OCI-LY1 (cell line): Measurements from ENCODE around the gene TULP4.

Experiments
- H2AFZ ChIP-seq: fragments of 200-600 bp; sonication (generic), shearing (Covaris generic); 2 replicates; pipeline ENCODE4 v1.6.0; 2014; ENCODE audit warnings: antibody characterized with exemption, mild to moderate bottlenecking, low read length
- H3F3A ChIP-seq: fragments of 200-600 bp; sonication (generic), shearing (Covaris generic); 2 replicates; pipeline ENCODE4 v1.6.0; 2014; ENCODE audit warnings: mild to moderate bottlenecking, antibody characterized with exemption, low read length, moderate library complexity; ENCODE audit not compliant: insufficient read depth
- H3K27ac ChIP-seq: fragments of 200-600 bp; sonication (generic); 2 replicates; pipeline ENCODE4 v1.5.1; 2014; ENCODE audit warnings: low read length, mixed run types, mild to moderate bottlenecking, low read depth; ENCODE audit not compliant: poor library complexity, severe bottlenecking
- H3K27me3 ChIP-seq: fragments of 200-600 bp; sonication (generic); 2 replicates; pipeline ENCODE4 v1.6.0; 2014; ENCODE audit warnings: antibody characterized with exemption, mild to moderate bottlenecking, low read length, moderate library complexity; ENCODE audit not compliant: insufficient read depth
- H3K36me3 ChIP-seq: fragments of 200-600 bp; sonication (generic); 2 replicates; pipeline ENCODE4 v1.6.1; 2014; ENCODE audit warnings: mild to moderate bottlenecking, antibody characterized with exemption, low read length, moderate library complexity, mixed read lengths; ENCODE audit not compliant: insufficient read depth
- H3K4me1 ChIP-seq: fragments of 200-600 bp; sonication (generic); 2 replicates; pipeline ENCODE4 v1.5.1; 2014; ENCODE audit warnings: mild to moderate bottlenecking, low read length, moderate library complexity; ENCODE audit not compliant: insufficient read depth, severe bottlenecking
- H3K4me2 ChIP-seq: fragments of 200-600 bp; sonication (generic), shearing (Covaris generic); 2 replicates; pipeline ENCODE4 v1.6.1; 2014; ENCODE audit warnings: low read length
- H3K4me3 ChIP-seq: fragments of 200-600 bp; sonication (generic); 2 replicates; pipeline ENCODE4 v1.5.1; 2014; ENCODE audit warnings: low read length, low read depth, mild to moderate bottlenecking, mixed read lengths; ENCODE audit not compliant: poor library complexity, severe bottlenecking
- H3K79me2 ChIP-seq: fragments of 200-600 bp; shearing (Covaris generic); 2 replicates; pipeline ENCODE4 v1.6.1; 2016; ENCODE audit warnings: mixed run types, low read length, mixed read lengths; ENCODE audit not compliant: insufficient read depth
- H3K9ac ChIP-seq: fragments of 200-600 bp; sonication (generic), shearing (Covaris generic); 2 replicates; pipeline ENCODE4 v1.6.1; 2014; ENCODE audit warnings: mild to moderate bottlenecking, low read length, mixed read lengths
- H3K9me2 ChIP-seq: fragments of 200-600 bp; sonication (generic), shearing (Covaris generic); 2 replicates; pipeline ENCODE4 v1.6.1; 2014; ENCODE audit warnings: low read depth, mild to moderate bottlenecking, low read length, mixed read lengths
- H3K9me3 ChIP-seq: fragments of 200-600 bp; shearing (Covaris generic); 2 replicates; pipeline ENCODE4 v1.6.1; 2014; ENCODE audit warnings: low read length, mixed read lengths
- H4K20me1 ChIP-seq: fragments of 200-600 bp; sonication (generic), shearing (Covaris generic); 2 replicates; pipeline ENCODE4 v1.6.0; 2016; ENCODE audit warnings: mild to moderate bottlenecking, low read length; ENCODE audit not compliant: insufficient read depth
- CTCF ChIP-seq: fragments of 200-600 bp; sonication (generic), shearing (Covaris generic); IDR thresholded peaks from 2 replicates; pipeline ENCODE4 v1.5.1; 2017; ENCODE audit warnings: mild to moderate bottlenecking, antibody characterized with exemption, low read length, moderate library complexity, mixed read lengths
- EZH2 ChIP-seq: fragments of 200-600 bp; sonication (generic), shearing (Covaris generic); IDR thresholded peaks from 2 replicates; pipeline ENCODE4 v1.8.0; 2017; ENCODE audit warnings: borderline replicate concordance, mixed run types, mild to moderate bottlenecking, antibody characterized with exemption, low read length, moderate library complexity, mixed read lengths

The TULP4 gene

GRCh38 chr6:158529629-158530028 lies 217.4 kb downstream of the TULP4 start:
- Histone ChIP-seq H3K27ac (no peak overlapping the region), H3F3A (no peaks in the 10 kb centered on the region), H4K20me1 (no peaks in the 10 kb centered on the region), H3K4me3 (no peak overlapping the region), H3K4me1 (no peaks in the 10 kb centered on the region), H3K9me2 (no peaks in the 10 kb centered on the region), H3K27me3 (no peaks in the 10 kb centered on the region), H2AFZ (no peak overlapping the region), H3K36me3 (no peaks in the 10 kb centered on the region), H3K79me2 (no peaks in the 10 kb centered on the region), H3K9me3 (0 out of 2 replicates have a peak, but pooled peaks cover 3% of the 10 kb centered on the region), H3K9ac (no peak overlapping the region), H3K4me2 (no peak overlapping the region)
- TF ChIP-seq CTCF (no peak), EZH2 (no peak)

- no peaks in the 10 kb centered on the region for H4K20me1 ChIP-seq
- TF ChIP-seq CTCF (no peak), EZH2 (no peak)
- peaks cover 6% of the 10 kb centered on the region for H3K4me1 ChIP-seq
- no peak overlapping the region for H3K9ac ChIP-seq
- no peaks in the 10 kb centered on the region for H3K9me2 ChIP-seq
- H3K79me2 ChIP-seq = no peaks in the 10 kb centered on the region
- no peak overlapping the region for H2AFZ ChIP-seq
- 0 out of 2 replicates have a peak, but pooled peaks cover 3% of the 10 kb centered on the region for H3K9me3 ChIP-seq
- H3K4me2 ChIP-seq = no peak overlapping the region
- no peak overlapping the region for H3K4me3 ChIP-seq
- no peaks in the 10 kb centered on the region for H3K36me3 ChIP-seq
- H3F3A ChIP-seq = no peaks in the 10 kb centered on the region
- peaks cover 4% of the 10 kb centered on the region; the same call in 1 of the 2 replicates for H3K27me3 ChIP-seq
- H3K27ac ChIP-seq = no peak overlapping the region
Observed at GRCh38 chr6:158531566-158531965, 219.3 kb downstream of the TULP4 start.

GRCh38 chr6:158531970-158532369 lies 219.7 kb downstream of the TULP4 start:
- Histone ChIP-seq H3K27ac (no peak overlapping the region), H3K79me2 (no peaks in the 10 kb centered on the region)
- TF ChIP-seq EZH2 (no peak), CTCF (no peak)

More at GRCh38 chr6:158531970-158532369, 219.7 kb downstream of the TULP4 start:
- no peak overlapping the region for H3K4me3 ChIP-seq
- H3F3A ChIP-seq = no peaks in the 10 kb centered on the region
- no peaks in the 10 kb centered on the region for H4K20me1 ChIP-seq
- H3K4me2 ChIP-seq = no peak overlapping the region
- peaks cover 4% of the 10 kb centered on the region; the same call in 1 of the 2 replicates for H3K27me3 ChIP-seq
- H3K36me3 ChIP-seq = no peaks in the 10 kb centered on the region
- H3K9ac ChIP-seq = no peak overlapping the region
- H3K9me3 ChIP-seq = 0 out of 2 replicates have a peak, but pooled peaks cover under 1% of the 10 kb centered on the region
- no peaks in the 10 kb centered on the region for H3K9me2 ChIP-seq
- peaks cover 8% of the 10 kb centered on the region for H3K4me1 ChIP-seq
- H2AFZ ChIP-seq = no peak overlapping the region
